GM12874 (cell line): ENCODE results near the gene YBX2.

Experiments used
- TF ChIP-seq, protein P1 (sequence below): IDR thresholded peaks from 2 replicates; pipeline ENCODE4 v1.5.1; 2011; ENCODE audit warnings: low read depth, mild to moderate bottlenecking, control low read depth, low read length, moderate library complexity; ENCODE audit not compliant: insufficient read depth

The YBX2 gene

DNA sequence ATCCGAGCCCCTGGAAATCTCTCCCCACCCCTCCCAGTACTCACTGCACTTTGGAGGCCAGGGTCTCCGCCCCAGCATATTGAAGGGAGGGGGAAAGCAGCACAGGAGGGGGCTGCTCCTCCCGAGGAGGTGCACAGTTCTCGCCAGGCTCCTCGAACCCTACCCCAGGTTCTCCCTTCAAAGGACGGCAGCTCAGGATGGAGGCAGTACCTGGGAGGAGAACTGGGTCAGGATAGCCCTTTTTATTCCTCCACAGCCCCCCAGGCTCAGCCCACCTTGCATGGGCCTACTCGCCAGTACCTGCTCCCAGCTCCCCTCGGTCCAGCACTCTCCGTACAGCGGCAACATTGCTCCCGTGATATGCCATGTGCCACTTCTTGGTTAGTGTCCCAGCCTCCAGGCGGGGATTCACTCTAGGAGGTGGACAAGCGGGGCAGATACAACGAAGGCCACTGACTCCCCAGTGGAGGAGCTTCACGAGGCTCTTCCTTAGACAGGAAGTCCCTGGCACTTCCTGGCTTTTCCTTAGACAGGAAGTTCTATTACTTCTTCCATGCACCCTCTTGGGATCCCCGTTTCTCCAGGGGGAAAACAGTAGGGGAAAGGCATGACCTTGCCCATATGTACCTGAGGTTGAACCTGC, 22.8 kb upstream of the YBX2 start:
- TF ChIP-seq, protein P1, sequence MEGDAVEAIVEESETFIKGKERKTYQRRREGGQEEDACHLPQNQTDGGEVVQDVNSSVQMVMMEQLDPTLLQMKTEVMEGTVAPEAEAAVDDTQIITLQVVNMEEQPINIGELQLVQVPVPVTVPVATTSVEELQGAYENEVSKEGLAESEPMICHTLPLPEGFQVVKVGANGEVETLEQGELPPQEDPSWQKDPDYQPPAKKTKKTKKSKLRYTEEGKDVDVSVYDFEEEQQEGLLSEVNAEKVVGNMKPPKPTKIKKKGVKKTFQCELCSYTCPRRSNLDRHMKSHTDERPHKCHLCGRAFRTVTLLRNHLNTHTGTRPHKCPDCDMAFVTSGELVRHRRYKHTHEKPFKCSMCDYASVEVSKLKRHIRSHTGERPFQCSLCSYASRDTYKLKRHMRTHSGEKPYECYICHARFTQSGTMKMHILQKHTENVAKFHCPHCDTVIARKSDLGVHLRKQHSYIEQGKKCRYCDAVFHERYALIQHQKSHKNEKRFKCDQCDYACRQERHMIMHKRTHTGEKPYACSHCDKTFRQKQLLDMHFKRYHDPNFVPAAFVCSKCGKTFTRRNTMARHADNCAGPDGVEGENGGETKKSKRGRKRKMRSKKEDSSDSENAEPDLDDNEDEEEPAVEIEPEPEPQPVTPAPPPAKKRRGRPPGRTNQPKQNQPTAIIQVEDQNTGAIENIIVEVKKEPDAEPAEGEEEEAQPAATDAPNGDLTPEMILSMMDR = no peak

- TF ChIP-seq, protein P1 = no peak
Observed at GRCh38 chr17:7315570-7316235, 21.3 kb upstream of the YBX2 start.

GRCh38 chr17:7314719-7315569, 20.5 kb upstream of the YBX2 start, which contains the start of gene GPS2:
Gene GPS2 (minus strand): TSS chr17:7315360. CDS start chr17:7315052, 308 bp downstream.
- TF ChIP-seq, protein P1 = no peak

DNA sequence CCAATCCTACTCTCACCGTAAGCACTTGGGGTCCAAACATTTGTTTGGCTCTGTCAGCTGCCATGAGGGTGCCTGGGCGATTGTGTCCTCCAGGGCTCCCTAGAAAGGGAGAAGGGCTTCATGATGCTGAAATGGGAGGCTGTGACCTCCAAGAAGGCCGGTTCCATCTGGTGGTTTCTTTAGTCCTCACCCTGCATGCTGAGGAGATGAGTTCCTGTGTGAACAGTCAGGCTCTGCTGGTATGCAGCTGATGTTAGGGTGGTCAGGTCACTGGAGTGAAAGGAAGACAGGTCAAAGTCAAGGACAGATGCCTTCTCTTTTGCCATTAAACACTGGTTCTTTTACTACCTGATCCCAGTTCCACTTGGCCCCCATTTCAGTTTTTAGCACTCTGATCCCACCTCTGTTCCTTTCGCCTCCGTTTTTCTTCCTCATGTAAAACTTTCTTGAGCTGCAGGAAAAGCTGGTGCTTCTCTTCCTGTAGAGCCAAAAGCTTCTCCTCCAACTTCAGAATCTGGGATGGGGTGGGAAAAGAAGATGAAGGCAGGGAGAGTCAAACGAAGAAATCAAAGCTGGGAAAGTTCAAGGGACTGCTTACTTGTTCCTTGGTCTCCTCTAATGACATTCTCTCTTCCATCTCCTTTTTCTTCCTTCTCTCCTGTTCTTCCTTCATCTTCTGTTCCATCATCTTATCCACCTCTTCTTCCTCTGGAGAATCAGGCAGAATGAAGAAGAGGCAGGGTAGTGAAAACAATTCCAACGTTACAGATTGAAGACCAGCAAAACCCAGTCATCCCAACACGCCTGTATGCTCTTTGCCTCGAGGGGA, 19.7 kb upstream of the YBX2 start:
- TF ChIP-seq, protein P1 = no peak

- TF ChIP-seq, protein P1 = peak; percentile 11; the same call in 1 of the 2 replicates
Observed at GRCh38 chr17:7313088-7313889, 18.9 kb upstream of the YBX2 start.

- TF ChIP-seq, protein P1 = no peak
Observed at GRCh38 chr17:7312432-7313087, 18.1 kb upstream of the YBX2 start.
